ENCODE results near the gene MADCAM1.

Gene MADCAM1

GRCh38 chr19:532561-533363 lies 36.5 kb downstream of the MADCAM1 start:
- no peak for DNase-seq

- no peak for DNase-seq
Observed at GRCh38 chr19:533364-534058, 37.2 kb downstream of the MADCAM1 start.

GRCh38 chr19:534088-534487 lies 37.8 kb downstream of the MADCAM1 start:
- DNase-seq: no peak

GRCh38 chr19:535017-535835 lies 38.9 kb downstream of the MADCAM1 start:
- DNase-seq: no peak

- DNase-seq: no peak
Observed at GRCh38 chr19:536031-536880, 40.0 kb downstream of the MADCAM1 start.

GRCh38 chr19:536881-537404 lies 40.7 kb downstream of the MADCAM1 start:
- no peak for DNase-seq

GRCh38 chr19:538641-539428 lies 42.5 kb downstream of the MADCAM1 start:
- DNase-seq: no peak

- DNase-seq: no peak
Observed at GRCh38 chr19:539429-540030, 43.2 kb downstream of the MADCAM1 start.

GRCh38 chr19:540867-541637 lies 44.8 kb downstream of the MADCAM1 start:
- no peak for DNase-seq

- no peak for DNase-seq
Observed at GRCh38 chr19:541699-542098, 45.4 kb downstream of the MADCAM1 start.

- no peak for DNase-seq
Observed at GRCh38 chr19:542173-542866, 46.0 kb downstream of the MADCAM1 start.

- DNase-seq: no peak
Observed at GRCh38 chr19:543910-544608, 47.8 kb downstream of the MADCAM1 start, which contains the start of gene GZMM. TSS of gene GZMM (plus strand) at chr19:544053. CDS start at chr19:544072, 19 bp downstream.

- no peak for DNase-seq
Observed at GRCh38 chr19:547117-547516, 50.8 kb downstream of the MADCAM1 start.

GRCh38 chr19:547836-548720 lies 51.8 kb downstream of the MADCAM1 start:
- no peak for DNase-seq

- DNase-seq: no peak
Observed at GRCh38 chr19:548886-549830, 52.9 kb downstream of the MADCAM1 start.

GRCh38 chr19:554817-555216 lies 58.5 kb downstream of the MADCAM1 start:
- DNase-seq: no peak
